A549 (cell line): ENCODE results near the gene NIN.

Source experiments
- POLR2A ChIP-seq: IDR thresholded peaks from 2 replicates; pipeline ENCODE4 v1.6.1; 2012; ENCODE audit warnings: mild to moderate bottlenecking, low read length
- RCOR1 ChIP-seq: fragments of 150-350 bp; IDR thresholded peaks from 2 replicates; pipeline ENCODE4 v1.6.1; 2014; ENCODE audit warnings: antibody characterized with exemption, low read length, low read depth
- TF ChIP-seq, protein P1 (sequence below): IDR thresholded peaks from 2 replicates; pipeline ENCODE4 v1.6.1; 2012; ENCODE audit warnings: low read depth, borderline replicate concordance

DNA sequence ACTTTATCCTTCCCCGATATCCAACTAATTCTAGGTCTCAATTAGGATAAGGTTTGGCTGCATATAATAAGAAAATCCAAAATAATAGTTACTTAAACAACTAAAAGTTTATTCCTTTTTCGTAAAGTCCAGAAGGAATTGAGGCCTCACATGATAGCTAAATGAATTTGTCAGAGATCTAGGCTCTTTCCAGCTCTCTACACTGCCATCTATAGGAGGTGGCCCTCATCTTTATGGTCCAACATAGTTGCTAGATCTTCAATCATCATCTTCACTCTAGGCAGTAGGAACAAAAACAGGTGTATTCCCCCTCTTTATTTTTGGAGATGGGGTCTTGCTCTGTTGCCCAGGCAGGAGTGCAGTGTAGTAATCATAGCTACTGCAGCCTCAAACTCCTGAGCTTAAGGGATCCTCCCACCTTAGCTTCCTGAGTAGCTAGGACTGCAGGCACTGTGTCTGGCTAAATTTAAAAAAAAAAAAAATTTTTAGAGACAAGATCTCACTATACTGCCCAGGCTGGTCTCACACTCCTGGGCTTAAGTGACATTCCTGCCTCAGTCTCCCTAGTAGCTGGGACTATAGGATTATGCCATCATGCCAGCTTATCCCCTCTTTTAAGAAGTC lies 116.4 kb downstream of the NIN start:
- TF ChIP-seq POLR2A (no peak), RCOR1 (no peak)
- TF ChIP-seq, protein P1, sequence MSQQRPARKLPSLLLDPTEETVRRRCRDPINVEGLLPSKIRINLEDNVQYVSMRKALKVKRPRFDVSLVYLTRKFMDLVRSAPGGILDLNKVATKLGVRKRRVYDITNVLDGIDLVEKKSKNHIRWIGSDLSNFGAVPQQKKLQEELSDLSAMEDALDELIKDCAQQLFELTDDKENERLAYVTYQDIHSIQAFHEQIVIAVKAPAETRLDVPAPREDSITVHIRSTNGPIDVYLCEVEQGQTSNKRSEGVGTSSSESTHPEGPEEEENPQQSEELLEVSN = no peak
